HepG2 (cell line): ENCODE data around the gene OCSTAMP. TPM values are rescaled to one million over a fixed set of nuclear protein-coding genes. Genes with fewer than 3 reads are reported as not detected.
A peak's percentile ranks its signal among the peaks of the same experiment; 100 is the strongest.

ENCODE experiments used
- HOXA3 ChIP-seq: sonication (generic); formaldehyde crosslinking; IDR thresholded peaks from 2 replicates; pipeline ENCODE4 v1.5.0; 2020; ENCODE audit warnings: missing genetic modification reagents
- MZF1 ChIP-seq: sonication (generic); formaldehyde crosslinking; IDR thresholded peaks from 2 replicates; pipeline ENCODE4 v1.8.1; 2023; ENCODE audit warnings: mild to moderate bottlenecking, missing genetic modification reagents, borderline replicate concordance
- PITX1 ChIP-seq: sonication (generic); formaldehyde crosslinking; IDR thresholded peaks from 2 replicates; pipeline ENCODE4 v1.5.1; 2020; ENCODE audit warnings: mild to moderate bottlenecking, missing genetic modification reagents
- SCMH1 ChIP-seq: sonication (generic); formaldehyde crosslinking; IDR thresholded peaks from 2 replicates; pipeline ENCODE4 v1.9.0; 2021; ENCODE audit warnings: missing genetic modification reagents, mild to moderate bottlenecking, borderline replicate concordance
- TBX2 ChIP-seq: sonication (generic); formaldehyde crosslinking; IDR thresholded peaks from 2 replicates; pipeline ENCODE4 v1.5.0; 2020; ENCODE audit warnings: missing genetic modification reagents, mild to moderate bottlenecking, borderline replicate concordance
- ZBTB21 ChIP-seq: sonication (generic); formaldehyde crosslinking; IDR thresholded peaks from 2 replicates; pipeline ENCODE4 v1.4.0; 2020; ENCODE audit warnings: missing genetic modification reagents
- ZNF644 ChIP-seq: IDR thresholded peaks from 2 replicates; pipeline ENCODE4 v1.6.1; 2016; ENCODE audit warnings: low read depth
- polyA plus RNA-seq, 8 experiments: library from polyadenylated mRNA; depleted of rRNA in 3 of 8; stranded (reverse) in 7 of 8; unstranded in 1 of 8; fragments of >200 nt; fragmentation: Illumina TruSeq in 4 of 8; extraction: Trizol in 4 of 8; gene quantifications; 2 replicates each; pipeline versions ENCODE4 v1.2.1 to v1.2.3, GENCODE V29; 2011 to 2016; ENCODE audit warnings: low read depth in 4 of 8, missing spikeins in 1 of 8, mixed read lengths in 1 of 8; ENCODE audit not compliant: insufficient read depth in 1 of 8
- total RNA-seq, 5 experiments: library from RNA; depleted of rRNA; stranded (reverse); fragments of >200 nt; fragmentation: Illumina TruSeq; extraction: Trizol; gene quantifications; 2 replicates each; pipeline ENCODE4 v1.2.3, GENCODE V29; 2016; ENCODE audit warnings: low read depth in 1 of 5
- TF ChIP-seq, protein P1 (sequence below): sonication (generic); formaldehyde crosslinking; conservative IDR thresholded peaks from 2 replicates; pipeline ENCODE4 v1.4.0; 2020; ENCODE audit warnings: missing genetic modification reagents
- TF ChIP-seq, protein P2 (sequence below): sonication (generic); formaldehyde crosslinking; IDR thresholded peaks from 2 replicates; pipeline ENCODE4 v1.4.0; 2020; ENCODE audit warnings: missing genetic modification reagents, borderline replicate concordance
- TF ChIP-seq, protein P3 (sequence below): sonication (generic); formaldehyde crosslinking; IDR thresholded peaks from 2 replicates; pipeline ENCODE4 v1.4.0; 2020; ENCODE audit warnings: missing genetic modification reagents
- TF ChIP-seq, protein P4 (sequence below), 2 experiments: fragments of 450-650 bp in 1 of 2; sonication (generic) in 1 of 2; formaldehyde crosslinking in 1 of 2; IDR thresholded peaks; 2 replicates each; pipeline versions ENCODE4 v1.6.1 to v1.8.0; 2016 to 2022; ENCODE audit warnings: antibody characterized with exemption in 1 of 2, mild to moderate bottlenecking in 1 of 2, missing genetic modification reagents in 1 of 2

Gene OCSTAMP
- total and polyA plus RNA-seq, 2 of the 13 experiments (the other 11 are each of a cell fraction or from before 2014, with no cell fraction given) = not detected

DNA sequence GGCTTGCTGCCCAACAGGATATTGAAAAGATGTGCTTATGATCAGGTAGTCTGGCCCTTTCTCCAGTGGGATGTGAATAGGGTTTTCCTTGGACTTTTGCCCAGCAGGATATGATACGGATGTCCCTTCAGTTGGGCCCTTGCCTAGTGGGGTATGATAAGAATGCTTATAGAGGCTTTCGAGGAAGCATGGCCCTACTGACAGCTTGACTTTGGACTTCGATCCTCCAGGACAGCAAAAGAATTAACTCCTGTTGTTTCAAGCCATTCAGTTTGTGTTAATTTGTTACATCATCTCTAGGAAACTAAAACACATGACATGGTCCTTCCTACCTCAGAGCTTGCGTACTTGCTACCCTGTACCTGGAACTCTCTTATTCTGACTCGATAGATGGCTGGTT, 27.3 kb downstream of the OCSTAMP start (continued):
- TF ChIP-seq, protein P1, sequence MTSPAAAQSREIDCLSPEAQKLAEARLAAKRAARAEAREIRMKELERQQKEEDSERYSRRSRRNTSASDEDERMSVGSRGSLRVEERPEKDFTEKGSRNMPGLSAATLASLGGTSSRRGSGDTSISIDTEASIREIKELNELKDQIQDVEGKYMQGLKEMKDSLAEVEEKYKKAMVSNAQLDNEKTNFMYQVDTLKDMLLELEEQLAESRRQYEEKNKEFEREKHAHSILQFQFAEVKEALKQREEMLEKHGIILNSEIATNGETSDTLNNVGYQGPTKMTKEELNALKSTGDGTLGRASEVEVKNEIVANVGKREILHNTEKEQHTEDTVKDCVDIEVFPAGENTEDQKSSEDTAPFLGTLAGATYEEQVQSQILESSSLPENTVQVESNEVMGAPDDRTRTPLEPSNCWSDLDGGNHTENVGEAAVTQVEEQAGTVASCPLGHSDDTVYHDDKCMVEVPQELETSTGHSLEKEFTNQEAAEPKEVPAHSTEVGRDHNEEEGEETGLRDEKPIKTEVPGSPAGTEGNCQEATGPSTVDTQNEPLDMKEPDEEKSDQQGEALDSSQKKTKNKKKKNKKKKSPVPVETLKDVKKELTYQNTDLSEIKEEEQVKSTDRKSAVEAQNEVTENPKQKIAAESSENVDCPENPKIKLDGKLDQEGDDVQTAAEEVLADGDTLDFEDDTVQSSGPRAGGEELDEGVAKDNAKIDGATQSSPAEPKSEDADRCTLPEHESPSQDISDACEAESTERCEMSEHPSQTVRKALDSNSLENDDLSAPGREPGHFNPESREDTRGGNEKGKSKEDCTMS = no peak
- TF ChIP-seq PITX1 (CRISPR knock-in tag) (0 out of 2 replicates have a peak, but pooled peaks have one; percentile 31), MZF1 (CRISPR knock-in tag) (no peak), ZNF644 (CRISPR knock-in tag) (peak; percentile 75; the same call in 1 of the 2 replicates), ZBTB21 (peak; percentile 93), HOXA3 (peak; percentile 62), SCMH1 (CRISPR knock-in tag) (no peak), TBX2 (CRISPR knock-in tag) (0 out of 2 replicates have a peak, but pooled peaks have one; percentile 32)
- TF ChIP-seq, protein P2, sequence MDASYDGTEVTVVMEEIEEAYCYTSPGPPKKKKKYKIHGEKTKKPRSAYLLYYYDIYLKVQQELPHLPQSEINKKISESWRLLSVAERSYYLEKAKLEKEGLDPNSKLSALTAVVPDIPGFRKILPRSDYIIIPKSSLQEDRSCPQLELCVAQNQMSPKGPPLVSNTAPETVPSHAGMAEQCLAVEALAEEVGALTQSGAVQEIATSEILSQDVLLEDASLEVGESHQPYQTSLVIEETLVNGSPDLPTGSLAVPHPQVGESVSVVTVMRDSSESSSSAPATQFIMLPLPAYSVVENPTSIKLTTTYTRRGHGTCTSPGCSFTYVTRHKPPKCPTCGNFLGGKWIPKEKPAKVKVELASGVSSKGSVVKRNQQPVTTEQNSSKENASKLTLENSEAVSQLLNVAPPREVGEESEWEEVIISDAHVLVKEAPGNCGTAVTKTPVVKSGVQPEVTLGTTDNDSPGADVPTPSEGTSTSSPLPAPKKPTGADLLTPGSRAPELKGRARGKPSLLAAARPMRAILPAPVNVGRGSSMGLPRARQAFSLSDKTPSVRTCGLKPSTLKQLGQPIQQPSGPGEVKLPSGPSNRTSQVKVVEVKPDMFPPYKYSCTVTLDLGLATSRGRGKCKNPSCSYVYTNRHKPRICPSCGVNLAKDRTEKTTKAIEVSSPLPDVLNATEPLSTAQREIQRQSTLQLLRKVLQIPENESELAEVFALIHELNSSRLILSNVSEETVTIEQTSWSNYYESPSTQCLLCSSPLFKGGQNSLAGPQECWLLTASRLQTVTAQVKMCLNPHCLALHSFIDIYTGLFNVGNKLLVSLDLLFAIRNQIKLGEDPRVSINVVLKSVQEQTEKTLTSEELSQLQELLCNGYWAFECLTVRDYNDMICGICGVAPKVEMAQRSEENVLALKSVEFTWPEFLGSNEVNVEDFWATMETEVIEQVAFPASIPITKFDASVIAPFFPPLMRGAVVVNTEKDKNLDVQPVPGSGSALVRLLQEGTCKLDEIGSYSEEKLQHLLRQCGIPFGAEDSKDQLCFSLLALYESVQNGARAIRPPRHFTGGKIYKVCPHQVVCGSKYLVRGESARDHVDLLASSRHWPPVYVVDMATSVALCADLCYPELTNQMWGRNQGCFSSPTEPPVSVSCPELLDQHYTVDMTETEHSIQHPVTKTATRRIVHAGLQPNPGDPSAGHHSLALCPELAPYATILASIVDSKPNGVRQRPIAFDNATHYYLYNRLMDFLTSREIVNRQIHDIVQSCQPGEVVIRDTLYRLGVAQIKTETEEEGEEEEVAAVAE = no peak
- TF ChIP-seq, protein P3, sequence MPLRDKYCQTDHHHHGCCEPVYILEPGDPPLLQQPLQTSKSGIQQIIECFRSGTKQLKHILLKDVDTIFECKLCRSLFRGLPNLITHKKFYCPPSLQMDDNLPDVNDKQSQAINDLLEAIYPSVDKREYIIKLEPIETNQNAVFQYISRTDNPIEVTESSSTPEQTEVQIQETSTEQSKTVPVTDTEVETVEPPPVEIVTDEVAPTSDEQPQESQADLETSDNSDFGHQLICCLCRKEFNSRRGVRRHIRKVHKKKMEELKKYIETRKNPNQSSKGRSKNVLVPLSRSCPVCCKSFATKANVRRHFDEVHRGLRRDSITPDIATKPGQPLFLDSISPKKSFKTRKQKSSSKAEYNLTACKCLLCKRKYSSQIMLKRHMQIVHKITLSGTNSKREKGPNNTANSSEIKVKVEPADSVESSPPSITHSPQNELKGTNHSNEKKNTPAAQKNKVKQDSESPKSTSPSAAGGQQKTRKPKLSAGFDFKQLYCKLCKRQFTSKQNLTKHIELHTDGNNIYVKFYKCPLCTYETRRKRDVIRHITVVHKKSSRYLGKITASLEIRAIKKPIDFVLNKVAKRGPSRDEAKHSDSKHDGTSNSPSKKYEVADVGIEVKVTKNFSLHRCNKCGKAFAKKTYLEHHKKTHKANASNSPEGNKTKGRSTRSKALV = no peak
- TF ChIP-seq, protein P4, sequence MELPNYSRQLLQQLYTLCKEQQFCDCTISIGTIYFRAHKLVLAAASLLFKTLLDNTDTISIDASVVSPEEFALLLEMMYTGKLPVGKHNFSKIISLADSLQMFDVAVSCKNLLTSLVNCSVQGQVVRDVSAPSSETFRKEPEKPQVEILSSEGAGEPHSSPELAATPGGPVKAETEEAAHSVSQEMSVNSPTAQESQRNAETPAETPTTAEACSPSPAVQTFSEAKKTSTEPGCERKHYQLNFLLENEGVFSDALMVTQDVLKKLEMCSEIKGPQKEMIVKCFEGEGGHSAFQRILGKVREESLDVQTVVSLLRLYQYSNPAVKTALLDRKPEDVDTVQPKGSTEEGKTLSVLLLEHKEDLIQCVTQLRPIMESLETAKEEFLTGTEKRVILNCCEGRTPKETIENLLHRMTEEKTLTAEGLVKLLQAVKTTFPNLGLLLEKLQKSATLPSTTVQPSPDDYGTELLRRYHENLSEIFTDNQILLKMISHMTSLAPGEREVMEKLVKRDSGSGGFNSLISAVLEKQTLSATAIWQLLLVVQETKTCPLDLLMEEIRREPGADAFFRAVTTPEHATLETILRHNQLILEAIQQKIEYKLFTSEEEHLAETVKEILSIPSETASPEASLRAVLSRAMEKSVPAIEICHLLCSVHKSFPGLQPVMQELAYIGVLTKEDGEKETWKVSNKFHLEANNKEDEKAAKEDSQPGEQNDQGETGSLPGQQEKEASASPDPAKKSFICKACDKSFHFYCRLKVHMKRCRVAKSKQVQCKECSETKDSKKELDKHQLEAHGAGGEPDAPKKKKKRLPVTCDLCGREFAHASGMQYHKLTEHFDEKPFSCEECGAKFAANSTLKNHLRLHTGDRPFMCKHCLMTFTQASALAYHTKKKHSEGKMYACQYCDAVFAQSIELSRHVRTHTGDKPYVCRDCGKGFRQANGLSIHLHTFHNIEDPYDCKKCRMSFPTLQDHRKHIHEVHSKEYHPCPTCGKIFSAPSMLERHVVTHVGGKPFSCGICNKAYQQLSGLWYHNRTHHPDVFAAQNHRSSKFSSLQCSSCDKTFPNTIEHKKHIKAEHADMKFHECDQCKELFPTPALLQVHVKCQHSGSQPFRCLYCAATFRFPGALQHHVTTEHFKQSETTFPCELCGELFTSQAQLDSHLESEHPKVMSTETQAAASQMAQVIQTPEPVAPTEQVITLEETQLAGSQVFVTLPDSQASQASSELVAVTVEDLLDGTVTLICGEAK (IDR thresholded peaks at IDR 0.05) = no peak
- TF ChIP-seq, protein P4 (CRISPR knock-in tag; IDR thresholded peaks at IDR 0.05) = no peak
